IMR-90 (cell line): ENCODE results near the gene VTN. TPM values are rescaled to one million over a fixed set of nuclear protein-coding genes. Genes with fewer than 3 reads are reported as not detected.

Experiments used
- ATAC-seq: fragments of 200-7000 bp; cut with Tn5 transposase; 2 replicates; pipeline ENCODE4 v1.9.1; 2020; ENCODE audit warnings: low read depth, mild to moderate bottlenecking, moderate library complexity
- BruUV-seq: library from RNA; stranded (reverse); fragments of 400-500 nt; replicated peaks from 2 replicates; lab custom pipeline; 2021; lab: Mats Ljungman, UMichigan
- CTCF ChIA-PET: fragments of 300-600 bp; formaldehyde crosslinking; extraction: SDS; loops from one replicate; lab custom pipeline; 2021; ENCODE audit warnings: antibody characterized with exemption; lab: Yijun Ruan, JAX
- POLR2A ChIA-PET: fragments of 300-600 bp; sonication (Branson Sonifier 250); formaldehyde crosslinking; loops from one replicate; lab custom pipeline; 2022; ENCODE audit warnings: antibody characterized with exemption; ENCODE audit not compliant: unreplicated experiment; lab: Charles Lee
- DNase-seq: peaks from one replicate; pipeline ENCODE4 v3.0.0; 2013
- H2AFZ ChIP-seq: replicated peaks from 2 replicates; pipeline ENCODE3; 2013; ENCODE audit warnings: low read length, mild to moderate bottlenecking; ENCODE audit not compliant: poor library complexity
- H2AK5ac ChIP-seq: 2 replicates; pipeline ENCODE4 v1.6.1; 2013; ENCODE audit warnings: low read depth, low read length, inconsistent platforms
- H2AK9ac ChIP-seq: replicated peaks from 2 replicates; pipeline ENCODE3; 2013; ENCODE audit warnings: mild to moderate bottlenecking, low read depth, low read length, moderate library complexity; ENCODE audit not compliant: poor library complexity
- H2BK120ac ChIP-seq: 2 replicates; pipeline ENCODE4 v1.6.1; 2013; ENCODE audit warnings: low read depth, low read length, inconsistent platforms
- H2BK15ac ChIP-seq: 3 replicates; pipeline ENCODE4 v1.6.1; 2013; ENCODE audit warnings: low read depth, low read length, inconsistent platforms
- H2BK20ac ChIP-seq: 2 replicates; pipeline ENCODE4 v1.6.1; 2013; ENCODE audit warnings: low read depth, mild to moderate bottlenecking, inconsistent platforms, low read length, moderate library complexity
- H2BK5ac ChIP-seq: 2 replicates; pipeline ENCODE4 v1.6.1; 2013; ENCODE audit warnings: mild to moderate bottlenecking, low read depth, low read length, inconsistent platforms; ENCODE audit not compliant: poor library complexity, severe bottlenecking
- H3K14ac ChIP-seq: replicated peaks from 2 replicates; pipeline ENCODE4 v1.6.1; 2013; ENCODE audit warnings: low read depth, low read length, inconsistent platforms
- H3K18ac ChIP-seq: 2 replicates; pipeline ENCODE4 v1.6.1; 2013; ENCODE audit warnings: low read depth, low read length, control low read depth
- H3K23ac ChIP-seq: 2 replicates; pipeline ENCODE4 v1.6.1; 2013; ENCODE audit warnings: low read depth, low read length, inconsistent platforms
- H3K27ac ChIP-seq: 2 replicates; pipeline ENCODE4 v1.5.1; 2013; ENCODE audit warnings: mild to moderate bottlenecking, control low read depth, low read length; ENCODE audit not compliant: insufficient read depth
- H3K27me3 ChIP-seq: 2 replicates; pipeline ENCODE4 v1.6.1; 2013; ENCODE audit warnings: low read length; ENCODE audit not compliant: control insufficient read depth, insufficient read depth
- H3K36me3 ChIP-seq: 2 replicates; pipeline ENCODE4 v1.6.1; 2013; ENCODE audit warnings: low read length, mixed read lengths; ENCODE audit not compliant: control insufficient read depth, insufficient read depth
- H3K4ac ChIP-seq: 2 replicates; pipeline ENCODE4 v1.6.1; 2013; ENCODE audit warnings: low read depth, low read length, inconsistent platforms
- H3K4me1 ChIP-seq: 2 replicates; pipeline ENCODE4 v1.6.1; 2013; ENCODE audit warnings: low read length, mixed read lengths; ENCODE audit not compliant: control insufficient read depth, insufficient read depth
- H3K4me2 ChIP-seq: 2 replicates; pipeline ENCODE4 v1.6.1; 2013; ENCODE audit warnings: low read depth, mild to moderate bottlenecking, control low read depth, low read length, moderate library complexity
- H3K4me3 ChIP-seq: 2 replicates; pipeline ENCODE4 v1.5.1; 2013; ENCODE audit warnings: low read depth, mild to moderate bottlenecking, control low read depth, low read length, moderate library complexity; ENCODE audit not compliant: insufficient read depth
- H3K56ac ChIP-seq: 2 replicates; pipeline ENCODE4 v1.6.1; 2013; ENCODE audit warnings: low read length, inconsistent platforms; ENCODE audit not compliant: insufficient read depth; ENCODE audit errors: extremely low read depth
- H3K79me1 ChIP-seq, 2 experiments: 2 replicates each; pipeline ENCODE4 v1.6.1; 2013; ENCODE audit warnings: low read length in 2 of 2, inconsistent platforms in 1 of 2, low read depth in 1 of 2
- H3K9ac ChIP-seq: 2 replicates; pipeline ENCODE4 v1.6.1; 2013; ENCODE audit warnings: low read depth, low read length, control low read depth
- H3K9me1 ChIP-seq: 2 replicates; pipeline ENCODE4 v1.6.1; 2013; ENCODE audit warnings: low read length, inconsistent platforms; ENCODE audit not compliant: insufficient read depth
- H3K9me3 ChIP-seq: 2 replicates; pipeline ENCODE4 v1.6.1; 2013; ENCODE audit warnings: low read length; ENCODE audit not compliant: control insufficient read depth, insufficient read depth
- H4K20me1 ChIP-seq: 2 replicates; pipeline ENCODE4 v1.6.1; 2013; ENCODE audit warnings: low read length, inconsistent platforms; ENCODE audit not compliant: insufficient read depth
- H4K5ac ChIP-seq: 2 replicates; pipeline ENCODE4 v1.6.1; 2013; ENCODE audit warnings: mild to moderate bottlenecking, low read depth, low read length, control low read depth
- H4K8ac ChIP-seq, 2 experiments: 2 replicates each; pipeline ENCODE4 v1.6.1; 2013; ENCODE audit warnings: low read depth in 2 of 2, low read length in 2 of 2, control low read depth in 1 of 2, inconsistent platforms in 1 of 2
- H4K91ac ChIP-seq: 2 replicates; pipeline ENCODE4 v1.6.1; 2013; ENCODE audit warnings: low read depth, low read length, inconsistent platforms; ENCODE audit not compliant: insufficient read depth
- BHLHE40 ChIP-seq: fragments of 150-350 bp; IDR thresholded peaks from 2 replicates; pipeline ENCODE4 v1.6.1; 2016; ENCODE audit warnings: mild to moderate bottlenecking, low read depth, low read length
- RCOR1 ChIP-seq: IDR thresholded peaks from 2 replicates; pipeline ENCODE4 v1.6.1; 2012; ENCODE audit warnings: mild to moderate bottlenecking, low read length, improper control_type of control experiment; ENCODE audit not compliant: insufficient replicate concordance
- WGBS, 2 experiments: methylation state at CpG; one replicate each; pipeline versions ENCODE4 v1.1.5 to v1.1.7; 2013; ENCODE audit warnings: missing lambda C conversion rate in 2 of 2; ENCODE audit not compliant: insufficient read length in 1 of 2; ENCODE audit errors: extremely low coverage in 2 of 2; 5-methylcytosine and 5-hydroxymethylcytosine counted together
- dilution Hi-C: fragments of 300-500 bp; cut with HindIII; formaldehyde crosslinking; loops from one replicate; pipeline ENCODE4 v1.14.3; 2018; ENCODE audit warnings: low sequenced_read_pairs; ENCODE audit not compliant: unreplicated experiment
- in situ Hi-C: fragments of 300-500 bp; cut with MboI; formaldehyde crosslinking; loops from 3 replicates; pipeline ENCODE4 v1.14.3; 2019; ENCODE audit warnings: low sequenced_read_pairs, inconsistent platforms, mixed read lengths
- intact Hi-C: fragments of 100-400 bp; cut with micrococcal nuclease; formaldehyde crosslinking; loops from 2 replicates; pipeline ENCODE4 v1.10.0; 2022
- polyA plus RNA-seq, 3 experiments: library from polyadenylated mRNA; depleted of rRNA; stranded (reverse); fragments of >200 nt; gene quantifications; 2 replicates each; pipeline ENCODE4 v1.2.3, GENCODE V29; 2012; ENCODE audit warnings: low replicate concordance in 1 of 3
- total RNA-seq: library from RNA; depleted of rRNA; stranded (reverse); fragments of >200 nt; gene quantifications from 2 replicates; pipeline ENCODE4 v1.2.3, GENCODE V29; 2012

VTN gene
- total and polyA plus RNA-seq, 2 of the 4 experiments (the other 2 are of a cell fraction), result 0.18 to 1.0 TPM

GRCh38 chr17:28372945-28373274, 2.8 kb upstream of the VTN start:
- Histone ChIP-seq H3K14ac (0 out of 2 replicates have a peak overlapping the region, but pooled peaks have one; percentile 59), H2BK20ac (no peak overlapping the region), H3K9ac (0 out of 2 replicates have a peak overlapping the region, but pooled peaks have one; percentile 43), H2BK120ac (no peak overlapping the region), H3K4me3 (peak overlapping the region; percentile 54; the same call in 1 of the 2 replicates), H2BK5ac (no peak overlapping the region), H3K9me3 (no peaks in the 10 kb centered on the region), H3K27ac (no peak overlapping the region), H2BK15ac (no peak overlapping the region), H2AFZ (peak overlapping the region; percentile 25), H2AK9ac (no peak overlapping the region), H3K27me3 (no peaks in the 10 kb centered on the region), H3K18ac (no peak overlapping the region), H3K4me2 (peak overlapping the region; percentile 84; the same call in 1 of the 2 replicates), H3K56ac (no peak overlapping the region), H4K20me1 (peaks cover 31% of the 10 kb centered on the region), H4K91ac (no peak overlapping the region), H3K36me3 (0 out of 2 replicates have a peak, but pooled peaks cover 1% of the 10 kb centered on the region), H2AK5ac (no peak overlapping the region; the same call in 1 of the 2 replicates), H4K5ac (no peak overlapping the region), H3K4me1 (peaks cover 14% of the 10 kb centered on the region; the same call in 1 of the 2 replicates), H3K23ac (peak overlapping the region; percentile 70; the same call in 1 of the 2 replicates), H4K8ac (no peak overlapping the region), H3K4ac (no peak overlapping the region), H3K79me1 (peaks cover 5 to 32% of the 10 kb centered on the region in 2 experiments; a peak in 3 of 4 replicates), H3K9me1 (peaks cover 35% of the 10 kb centered on the region)
- TF ChIP-seq RCOR1 (no peak), BHLHE40 (no peak)
- intact Hi-C loops, result no loop called here
- no peak for ATAC-seq
- no TSS peak for BruUV-seq
- CTCF ChIA-PET, result no interaction called here
- POLR2A ChIA-PET, result no interaction called here
- in situ Hi-C loops, result no loop called here
- dilution Hi-C loops, result no loop called here
- DNase-seq, result no peak
- WGBS, 2 experiments, result no CpG with 5 or more reads among the region's 6 CpGs
